HG03045 (cell line): ENCODE measurements around the gene E2F6.

Experiments used
- ATAC-seq: cut with Tn5 transposase; IDR thresholded peaks from one replicate; pipeline ENCODE4 v1.9.1; 2021; ENCODE audit warnings: mild to moderate bottlenecking, moderate library complexity; ENCODE audit not compliant: unreplicated experiment

E2F6 gene

DNA sequence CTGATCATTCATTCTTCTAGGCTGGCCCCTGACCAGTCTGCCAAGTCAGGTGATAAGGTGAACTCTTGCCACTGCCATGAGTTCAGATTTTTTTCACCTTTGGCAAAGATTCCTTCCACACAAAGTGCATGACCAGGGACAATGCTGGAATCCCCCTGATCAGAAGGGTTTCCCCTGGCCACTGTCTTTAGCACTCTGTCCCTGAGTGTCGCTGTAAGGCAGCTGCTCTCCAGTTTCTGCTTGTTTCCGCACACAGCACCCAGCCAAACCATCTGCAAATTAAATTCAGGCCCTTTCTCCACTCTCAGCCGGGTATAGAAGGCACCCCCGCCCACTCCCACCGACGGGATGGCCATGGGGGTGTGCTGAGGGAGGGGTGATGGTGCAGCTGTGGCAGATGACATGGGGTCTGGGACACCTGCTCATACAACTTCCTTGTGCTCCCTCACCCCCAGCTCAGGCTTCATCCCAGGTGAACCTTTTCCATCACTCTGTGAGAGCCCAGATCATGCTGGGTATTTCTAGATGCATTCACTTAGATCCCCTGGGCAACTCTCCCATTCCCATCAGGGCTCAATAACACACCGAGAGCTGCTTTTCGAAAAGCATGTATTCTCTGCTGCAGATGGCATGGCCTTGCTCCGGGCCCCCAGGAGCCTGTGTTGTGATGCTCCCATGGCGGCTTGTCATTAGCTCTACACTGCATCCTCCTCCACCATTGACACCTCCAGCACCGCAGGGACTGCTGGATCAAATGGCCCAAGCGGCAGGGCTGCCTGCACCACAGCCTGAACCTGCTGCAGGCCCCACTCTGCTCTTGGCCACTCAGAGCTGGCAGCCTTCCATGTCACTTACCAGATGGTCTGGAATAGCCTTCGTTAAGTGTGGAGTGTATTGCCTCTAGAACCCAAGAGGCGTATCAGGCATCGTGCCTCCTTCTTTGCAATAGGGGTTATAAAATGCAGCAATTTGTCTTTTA, 69.2 kb downstream of the E2F6 start:
- no peak for ATAC-seq

DNA sequence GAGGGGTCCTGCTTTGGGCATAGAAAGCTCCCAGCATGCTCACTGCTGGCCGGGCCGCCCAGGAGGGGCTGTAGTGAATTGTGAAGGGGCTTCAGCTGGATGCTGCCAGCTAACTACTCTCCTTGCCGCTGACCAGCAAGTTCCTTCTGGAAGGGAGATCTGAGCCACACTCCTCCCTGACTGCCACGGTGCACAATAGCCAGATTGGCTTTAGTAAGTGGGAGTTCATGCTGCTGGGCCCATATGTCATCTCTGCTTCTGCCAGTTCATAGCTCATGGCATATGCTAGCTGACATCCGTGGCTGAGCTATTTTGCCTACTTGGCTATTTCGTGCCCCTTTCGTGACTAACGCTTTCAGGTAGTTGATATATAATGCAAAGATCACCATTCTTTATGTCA, 69.9 kb downstream of the E2F6 start:
- ATAC-seq = no peak

DNA sequence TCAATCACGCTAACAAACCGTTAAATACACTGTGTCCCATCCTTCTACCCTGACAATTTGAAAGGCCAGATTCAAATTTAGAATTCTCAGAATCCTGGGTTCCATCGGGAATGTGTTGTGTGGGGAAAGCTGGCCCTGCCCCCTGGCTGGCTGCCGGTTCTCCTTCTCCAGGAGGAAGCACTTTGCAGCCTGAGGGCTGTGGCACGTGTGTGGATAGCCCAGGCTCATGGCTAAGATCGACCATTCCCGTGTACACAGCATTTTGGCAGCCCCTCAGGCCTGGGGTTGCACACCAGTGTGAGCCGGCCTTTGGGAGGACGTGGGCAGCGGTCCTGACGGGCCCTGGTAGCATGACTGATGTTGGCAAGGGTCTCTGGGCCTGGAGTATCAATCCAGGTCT, 70.6 kb downstream of the E2F6 start:
- no peak for ATAC-seq
